H1 (cell line): ENCODE data around the gene ADAMTS9. TPM values are rescaled to one million over a fixed set of nuclear protein-coding genes. Genes with fewer than 3 reads are reported as not detected.

ENCODE experiments used
- CTCF ChIA-PET: fragments of 300-600 bp; sonication (Branson Sonifier 250); formaldehyde crosslinking; loops from one replicate; lab custom pipeline; 2021; ENCODE audit not compliant: partially characterized antibody; lab: Charles Lee
- POLR2A ChIA-PET: fragments of 300-600 bp; sonication (Branson Sonifier 250); formaldehyde crosslinking; loops from one replicate; lab custom pipeline; 2021; ENCODE audit warnings: inconsistent platforms; ENCODE audit not compliant: partially characterized antibody; lab: Charles Lee
- DNase-seq, 2 experiments: peaks; one replicate each; pipeline versions ENCODE4 v3.0.0 to v3.0.0-alpha.2; 2010 to 2022; ENCODE audit warnings: low spot score in 2 of 2, low read depth in 1 of 2, mixed read lengths in 1 of 2
- FAIRE-seq: peaks from 2 replicates; lab custom pipeline; 2011; peaks lifted over from hg19 to GRCh38; lab: Jason Lieb, UNC
- H2AFZ ChIP-seq: 2 replicates; pipeline ENCODE4 v1.8.1; 2012; ENCODE audit warnings: low read length, inconsistent platforms
- H2AK5ac ChIP-seq: 2 replicates; pipeline ENCODE4 v1.6.1; 2013; ENCODE audit warnings: low read depth, low read length
- H2BK120ac ChIP-seq: replicated peaks from 2 replicates; pipeline ENCODE3; 2013; ENCODE audit warnings: low read depth, low read length, inconsistent platforms
- H2BK12ac ChIP-seq: 2 replicates; pipeline ENCODE4 v1.6.1; 2013; ENCODE audit warnings: low read depth, low read length
- H2BK15ac ChIP-seq: 2 replicates; pipeline ENCODE4 v1.6.1; 2013; ENCODE audit warnings: low read length
- H2BK20ac ChIP-seq: 2 replicates; pipeline ENCODE4 v1.6.1; 2013; ENCODE audit warnings: low read length
- H2BK5ac ChIP-seq: 2 replicates; pipeline ENCODE4 v1.6.1; 2013; ENCODE audit warnings: low read depth, low read length
- H3K14ac ChIP-seq: 2 replicates; pipeline ENCODE4 v1.6.1; 2013; ENCODE audit warnings: inconsistent platforms; ENCODE audit not compliant: insufficient read length
- H3K18ac ChIP-seq: 2 replicates; pipeline ENCODE4 v1.6.1; 2013; ENCODE audit warnings: low read length; ENCODE audit errors: extremely low read depth
- H3K23ac ChIP-seq: 2 replicates; pipeline ENCODE4 v1.6.1; 2013; ENCODE audit warnings: inconsistent platforms; ENCODE audit not compliant: insufficient read length
- H3K23me2 ChIP-seq: 2 replicates; pipeline ENCODE4 v1.6.1; 2013; ENCODE audit warnings: low read depth, low read length
- H3K27ac ChIP-seq: 2 replicates; pipeline ENCODE4 v1.6.1; 2011; ENCODE audit warnings: low read depth, low read length, inconsistent platforms
- H3K27me3 ChIP-seq, 4 experiments: replicated peaks in 1 of 4; 1 replicate in 1 of 4; 2 replicates in 3 of 4; pipeline versions ENCODE4 v1.6.1 to v1.8.1; 2011 to 2013; ENCODE audit warnings: low read length in 3 of 4, mild to moderate bottlenecking in 3 of 4, inconsistent platforms in 2 of 4, mixed read lengths in 2 of 4, moderate library complexity in 1 of 4; ENCODE audit not compliant: control insufficient read depth in 3 of 4, insufficient read depth in 3 of 4; ENCODE audit errors: extremely low read depth in 1 of 4
- H3K36me3 ChIP-seq, 4 experiments: 2 replicates each; pipeline versions ENCODE4 v1.6.1 to v1.8.1; 2011 to 2013; ENCODE audit warnings: mild to moderate bottlenecking in 4 of 4, low read length in 3 of 4, moderate library complexity in 2 of 4, control low read depth in 1 of 4, inconsistent platforms in 1 of 4; ENCODE audit not compliant: insufficient read depth in 4 of 4, control insufficient read depth in 2 of 4
- H3K4ac ChIP-seq: replicated peaks from 2 replicates; pipeline ENCODE3; 2013; ENCODE audit warnings: low read length, low read depth, mixed read lengths, inconsistent platforms; ENCODE audit not compliant: insufficient read length
- H3K4me1 ChIP-seq, 4 experiments: replicated peaks in 1 of 4; 1 replicate in 1 of 4; 2 replicates in 3 of 4; pipeline versions ENCODE4 v1.6.1 to v1.8.1; 2011 to 2013; ENCODE audit warnings: low read length in 3 of 4, inconsistent platforms in 2 of 4, mixed read lengths in 1 of 4; ENCODE audit not compliant: insufficient read depth in 4 of 4, control insufficient read depth in 3 of 4
- H3K4me2 ChIP-seq, 2 experiments: 2 replicates each; pipeline versions ENCODE4 v1.6.1 to v1.8.1; 2011 to 2013; ENCODE audit warnings: low read depth in 2 of 2, low read length in 2 of 2, control low read depth in 1 of 2, inconsistent platforms in 1 of 2, mild to moderate bottlenecking in 1 of 2; ENCODE audit not compliant: insufficient read depth in 1 of 2
- H3K4me3 ChIP-seq, 4 experiments: fragments of 200-600, 300-600 bp in 1 of 4; sonication (generic), shearing (Covaris generic), sonication (Bioruptor Twin) in 1 of 4; 2 replicates each; pipeline versions ENCODE4 v1.5.1 to v1.8.1; 2011 to 2016; ENCODE audit warnings: low read length in 4 of 4, low read depth in 3 of 4, control low read depth in 2 of 4, inconsistent platforms in 2 of 4, mild to moderate bottlenecking in 2 of 4, mixed read lengths in 1 of 4, moderate library complexity in 1 of 4; ENCODE audit not compliant: insufficient read depth in 2 of 4; ENCODE audit errors: extremely low read depth in 1 of 4
- H3K56ac ChIP-seq: replicated peaks from 2 replicates; pipeline ENCODE3; 2013; ENCODE audit warnings: low read depth, mild to moderate bottlenecking, mixed read lengths, low read length, inconsistent platforms; ENCODE audit not compliant: insufficient read length
- H3K79me1 ChIP-seq: 2 replicates; pipeline ENCODE4 v1.6.1; 2013; ENCODE audit warnings: low read depth, low read length, control low read depth
- H3K79me2 ChIP-seq, 2 experiments: 2 replicates each; pipeline versions ENCODE4 v1.6.1 to v1.8.1; 2012 to 2013; ENCODE audit warnings: low read length in 2 of 2, mild to moderate bottlenecking in 2 of 2, inconsistent platforms in 1 of 2; ENCODE audit not compliant: insufficient read depth in 2 of 2, control insufficient read depth in 1 of 2
- H3K9ac ChIP-seq, 4 experiments: replicated peaks in 1 of 4; 1 replicate in 1 of 4; 2 replicates in 3 of 4; pipeline versions ENCODE4 v1.6.1 to v1.8.1; 2011 to 2013; ENCODE audit warnings: low read depth in 3 of 4, low read length in 3 of 4, control low read depth in 2 of 4, mild to moderate bottlenecking in 2 of 4, moderate library complexity in 2 of 4, inconsistent platforms in 1 of 4; ENCODE audit errors: extremely low read depth in 1 of 4
- H3K9me3 ChIP-seq, 2 experiments: 2 replicates each; pipeline versions ENCODE4 v1.6.1 to v1.8.1; 2012 to 2013; ENCODE audit warnings: mild to moderate bottlenecking in 2 of 2, moderate library complexity in 2 of 2, control low read depth in 1 of 2, inconsistent platforms in 1 of 2, low read depth in 1 of 2, low read length in 1 of 2, mixed read lengths in 1 of 2; ENCODE audit not compliant: insufficient read depth in 2 of 2
- H4K20me1 ChIP-seq, 2 experiments: replicated peaks in 1 of 2; 2 replicates each; pipeline versions ENCODE3 to v1.8.1; 2011 to 2013; ENCODE audit warnings: inconsistent platforms in 2 of 2, low read length in 2 of 2, mild to moderate bottlenecking in 1 of 2; ENCODE audit not compliant: insufficient read depth in 2 of 2, control insufficient read depth in 1 of 2
- H4K5ac ChIP-seq: 2 replicates; pipeline ENCODE4 v1.6.1; 2013; ENCODE audit warnings: low read length, low read depth, mixed read lengths, inconsistent platforms; ENCODE audit not compliant: insufficient read length
- H4K8ac ChIP-seq: 2 replicates; pipeline ENCODE4 v1.8.0; 2013; ENCODE audit warnings: mild to moderate bottlenecking, moderate library complexity, low read length, inconsistent platforms; ENCODE audit not compliant: insufficient read depth; ENCODE audit errors: extremely low read depth
- H4K91ac ChIP-seq: replicated peaks from 2 replicates; pipeline ENCODE3; 2013; ENCODE audit warnings: low read length, mixed read lengths, inconsistent platforms; ENCODE audit not compliant: insufficient read length
- PHF8 ChIP-seq: fragments of 200-600 bp; sonication (generic); conservative IDR thresholded peaks from 2 replicates; pipeline ENCODE4 v1.7.1; 2012; ENCODE audit warnings: low read depth, mild to moderate bottlenecking, inconsistent platforms, low read length, moderate library complexity
- RNF2 ChIP-seq: fragments of 200-900, 300-1000 bp; sonication (generic); IDR thresholded peaks from 2 replicates; pipeline ENCODE4 v1.7.1; 2016; ENCODE audit warnings: borderline replicate concordance, low read depth, mild to moderate bottlenecking, antibody characterized with exemption, low read length; ENCODE audit not compliant: poor library complexity, severe bottlenecking; ENCODE audit errors: missing control alignments
- SIX5 ChIP-seq: IDR thresholded peaks from 2 replicates; pipeline ENCODE4 v1.6.1; 2011; ENCODE audit warnings: mild to moderate bottlenecking, low read depth, low read length
- YY1 ChIP-seq: IDR thresholded peaks from 2 replicates; pipeline ENCODE4 v1.6.1; 2011; ENCODE audit warnings: low read depth, mild to moderate bottlenecking, low read length
- WGBS, 2 experiments: shearing (Covaris generic) in 1 of 2; methylation state at CpG; one replicate each; pipeline versions ENCODE4 v1.1.6 to v1.1.7; 2013 to 2015; ENCODE audit warnings: low lambda C conversion rate in 2 of 2, mixed read lengths in 2 of 2, inconsistent platforms in 1 of 2, low coverage in 1 of 2, missing lambda C conversion rate in 1 of 2; ENCODE audit not compliant: insufficient replicate concordance in 2 of 2, insufficient coverage in 1 of 2, insufficient read length in 1 of 2; ENCODE audit errors: extremely low coverage in 1 of 2, missing lambda C conversion rate in 1 of 2; 5-methylcytosine and 5-hydroxymethylcytosine counted together
- polyA plus RNA-seq, 7 experiments: library from polyadenylated mRNA; depleted of rRNA in 3 of 7; stranded (reverse) in 5 of 7; unstranded in 2 of 7; fragments of >200 nt in 5 of 7; fragments of 200-250 nt in 2 of 7; gene quantifications; 1 replicate in 5 of 7; 2 replicates in 1 of 7; 4 replicates in 1 of 7; pipeline versions ENCODE4 v1.2.1 to v1.2.3, GENCODE V29; 2011 to 2013; ENCODE audit warnings: missing spikeins in 2 of 7, mixed read lengths in 2 of 7
- total RNA-seq: library from RNA; stranded (reverse); fragmentation: NEBNext Ultra II Directional; extraction: Animal tissue kit (Norgen Biotek cat#: 25700); gene quantifications from 2 replicates; pipeline ENCODE4 v1.2.1, GENCODE V29; 2021

The ADAMTS9 gene
- total and polyA plus RNA-seq, 2 of the 8 experiments (the other 6 are each of a cell fraction or from before 2014, with no cell fraction given), result 0.20 to 0.41 TPM

DNA sequence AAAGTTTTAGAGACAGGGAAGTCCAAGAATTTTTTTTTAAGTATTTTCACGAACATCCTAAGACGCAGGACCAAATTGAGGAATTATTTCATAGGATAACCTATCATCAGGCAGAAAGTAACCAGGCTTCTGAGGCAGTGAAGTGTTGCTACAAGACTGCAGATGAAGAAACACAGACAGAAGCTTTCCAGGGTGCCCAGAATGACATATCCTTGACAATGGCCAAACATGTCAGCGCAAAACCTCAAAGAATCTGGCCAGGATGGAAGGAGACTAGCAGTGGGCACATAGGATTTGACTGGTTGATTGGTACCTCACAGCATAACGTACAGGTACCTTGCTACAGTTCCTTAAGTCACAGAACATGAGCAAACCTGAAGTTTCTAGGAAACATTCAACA lies 7.5 kb downstream of the ADAMTS9 start:
- H2AFZ ChIP-seq, result no peak overlapping the region
- no peaks in the 10 kb centered on the region for H3K79me1 ChIP-seq
- H2AK5ac ChIP-seq, result no peak overlapping the region
- H3K4me3 ChIP-seq, result no peak overlapping the region
- FAIRE-seq, result peak; percentile 77
- no peak overlapping the region for H2BK20ac ChIP-seq
- H3K9ac ChIP-seq, result no peak overlapping the region
- H3K56ac ChIP-seq, result no peak overlapping the region
- H4K20me1 ChIP-seq, result peaks cover 2% of the 10 kb centered on the region in 2 experiments
- no peak overlapping the region for H4K91ac ChIP-seq
- no peak overlapping the region for H2BK15ac ChIP-seq
- H4K8ac ChIP-seq, result no peak overlapping the region
- no peak overlapping the region for H3K4ac ChIP-seq
- H2BK5ac ChIP-seq, result no peak overlapping the region
- H4K5ac ChIP-seq, result no peak overlapping the region
- no peak overlapping the region for H3K23ac ChIP-seq
- no peak overlapping the region for H3K4me2 ChIP-seq
- peaks cover 13 to 40% (median 32%) of the 10 kb centered on the region in 4 experiments for H3K4me1 ChIP-seq
- no peak overlapping the region for H3K18ac ChIP-seq
- H3K27me3 ChIP-seq, result peaks cover 35 to 62% (median 52%) of the 10 kb centered on the region in 4 experiments
- no peaks in the 10 kb centered on the region for H3K36me3 ChIP-seq
- no peak overlapping the region for H2BK12ac ChIP-seq
- WGBS, 2 experiments, result 66% methylated on average over 4 of the region's 4 CpGs; no CpG with 5 or more reads in 1 of the 2 experiments
- no peak overlapping the region for H2BK120ac ChIP-seq
- H3K23me2 ChIP-seq, result peaks cover 6% of the 10 kb centered on the region; the same call in 1 of the 2 replicates
- ChIA-PET CTCF (interaction anchor here (0.7 to 3.3 kb wide), 6 partner anchors 11 to 350 kb away, joined by 3 to 12 read pairs (median 8); no protein-coding TSS in a partner anchor), POLR2A (no interaction called here)
- no peaks in the 10 kb centered on the region for H3K79me2 ChIP-seq
- no peak overlapping the region for H3K27ac ChIP-seq
- no peak overlapping the region for H3K14ac ChIP-seq
- TF ChIP-seq RNF2, result no peak
- no peak for TF ChIP-seq SIX5
- TF ChIP-seq PHF8, result no peak
- no peak for TF ChIP-seq YY1
- DNase-seq, result no peak
- H3K9me3 ChIP-seq, result no peaks in the 10 kb centered on the region
